Activated CD8-positive, alpha-beta T cell treated with anti-CD3 and anti-CD28 coated beads, Interleukin-2, amount 10 ng/mL, durations not matched to agents 7 days and 5 days (primary cell): ENCODE results near the gene GON4L. TPM values are rescaled to one million over a fixed set of nuclear protein-coding genes. Genes with fewer than 3 reads are reported as not detected.

Experiments used
- ATAC-seq: fragments of 150-1000 bp; cut with Tn5 transposase; one replicate; pipeline ENCODE4 v1.10.0; 2021; ENCODE audit warnings: moderate library complexity
- CTCF ChIA-PET: fragments of 350-600 bp; sonication (Branson Sonifier 250); formaldehyde crosslinking; loops from one replicate; lab custom pipeline; 2021; ENCODE audit warnings: antibody characterized with exemption; lab: Charles Lee
- POLR2A ChIA-PET: fragments of 350-600 bp; sonication (Branson Sonifier 250); formaldehyde crosslinking; loops from one replicate; lab custom pipeline; 2021; ENCODE audit warnings: antibody characterized with exemption; lab: Charles Lee
- DNase-seq: peaks from one replicate; pipeline ENCODE4 v3.0.0-alpha.2; 2020
- H3K27ac Mint-ChIP-seq: one replicate; pipeline ENCODE4 v1.8.0; 2021; ENCODE audit warnings: mild to moderate bottlenecking, mixed read lengths
- H3K27me3 Mint-ChIP-seq: one replicate; pipeline ENCODE4 v1.8.0; 2021; ENCODE audit warnings: low read depth, mixed read lengths
- H3K36me3 Mint-ChIP-seq: one replicate; pipeline ENCODE4 v1.8.0; 2021; ENCODE audit warnings: low read depth, mixed read lengths
- H3K4me1 Mint-ChIP-seq: one replicate; pipeline ENCODE4 v1.8.0; 2021; ENCODE audit warnings: low read depth, mixed read lengths
- H3K4me3 Mint-ChIP-seq: one replicate; pipeline ENCODE4 v1.8.0; 2021; ENCODE audit warnings: mild to moderate bottlenecking, mixed read lengths
- H3K9me3 Mint-ChIP-seq: one replicate; pipeline ENCODE4 v1.8.0; 2022; ENCODE audit warnings: mixed read lengths; ENCODE audit not compliant: insufficient read depth
- total RNA-seq, 2 experiments: library from RNA; stranded (reverse); gene quantifications; one replicate each; pipeline ENCODE4 v1.2.3, GENCODE V29; 2021

Gene GON4L
- total RNA-seq, 2 experiments from 2014 or later, result 64.8 to 70.3 TPM

DNA sequence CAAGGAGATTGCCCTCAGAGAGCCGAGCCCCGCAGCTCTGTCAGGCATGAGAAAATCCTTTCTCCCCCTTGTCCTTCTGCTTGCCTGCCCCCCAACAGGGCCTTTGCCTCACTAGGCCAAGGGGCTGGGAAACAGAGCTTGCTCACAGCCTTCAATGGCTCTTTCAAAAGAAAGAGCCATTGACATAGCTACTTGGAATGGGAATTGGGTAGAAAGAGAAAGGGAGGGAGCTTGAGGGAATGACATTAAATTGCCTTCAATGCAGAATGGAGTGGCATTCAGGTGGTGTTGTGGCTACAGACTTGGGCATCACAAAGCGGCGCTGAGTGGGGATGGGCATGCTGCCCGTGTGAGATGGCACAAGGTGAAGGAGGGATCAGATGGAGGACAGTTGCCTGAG is 15.5 kb upstream of the GON4L start:
- ATAC-seq, result no peak
- Mint-ChIP-seq H3K9me3 (no peaks in the 10 kb centered on the region), H3K36me3 (no peaks in the 10 kb centered on the region), H3K4me1 (no peaks in the 10 kb centered on the region), H3K27me3 (no peaks in the 10 kb centered on the region), H3K27ac (no peak overlapping the region), H3K4me3 (no peak overlapping the region)
- CTCF ChIA-PET, result interaction anchor here (1.9 kb wide), 1 partner anchor 19 kb away, joined by 6 read pairs; no protein-coding TSS in a partner anchor
- POLR2A ChIA-PET, result interaction anchor here (0.8 to 2.7 kb wide), 2 partner anchors 13 to 107 kb away, joined by 3 to 8 read pairs; partner anchors contain the start of gene SYT11
- DNase-seq, result no peak

GRCh38 chr1:155871390-155871789 is 14.4 kb upstream of the GON4L start:
- Mint-ChIP-seq H3K4me3 (no peak overlapping the region), H3K9me3 (no peaks in the 10 kb centered on the region), H3K36me3 (no peaks in the 10 kb centered on the region), H3K27me3 (no peaks in the 10 kb centered on the region), H3K4me1 (no peaks in the 10 kb centered on the region), H3K27ac (peak overlapping the region; percentile 18)
- CTCF ChIA-PET, result no interaction called here
- DNase-seq, result no peak
- no peak for ATAC-seq
- POLR2A ChIA-PET, result interaction anchor here (2.7 kb wide), 1 partner anchor 12 kb away, joined by 8 read pairs; the partner anchor contains the start of gene SYT11

DNA sequence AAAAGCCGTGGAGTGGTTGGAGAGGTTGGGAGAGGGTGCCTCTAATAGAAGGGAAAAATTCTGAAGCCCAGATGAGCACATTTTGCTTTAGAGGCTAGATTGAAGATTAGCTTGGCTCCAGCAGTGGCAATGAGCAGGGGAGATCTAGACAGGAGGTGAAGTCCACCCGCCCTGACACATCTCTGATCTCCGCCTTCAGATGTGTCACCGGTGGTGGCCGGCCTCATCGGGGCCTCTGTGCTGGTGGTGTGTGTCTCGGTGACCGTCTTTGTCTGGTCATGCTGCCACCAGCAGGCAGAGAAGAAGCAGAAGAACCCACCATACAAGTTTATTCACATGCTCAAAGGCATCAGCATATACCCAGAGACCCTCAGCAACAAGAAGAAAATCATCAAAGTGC is 10.8 kb upstream of the GON4L start:
- no peak for ATAC-seq
- DNase-seq, result no peak
- POLR2A ChIA-PET, result no interaction called here
- CTCF ChIA-PET, result no interaction called here
- H3K27me3 Mint-ChIP-seq, result no peaks in the 10 kb centered on the region
- no peaks in the 10 kb centered on the region for H3K4me1 Mint-ChIP-seq
- no peaks in the 10 kb centered on the region for H3K9me3 Mint-ChIP-seq
- H3K4me3 Mint-ChIP-seq, result no peak overlapping the region
- no peaks in the 10 kb centered on the region for H3K36me3 Mint-ChIP-seq
- no peak overlapping the region for H3K27ac Mint-ChIP-seq

- no peak overlapping the region for H3K27ac Mint-ChIP-seq
- no peaks in the 10 kb centered on the region for H3K27me3 Mint-ChIP-seq
- peaks cover 18% of the 10 kb centered on the region for H3K4me1 Mint-ChIP-seq
- no peak overlapping the region for H3K4me3 Mint-ChIP-seq
- ATAC-seq, result no peak
- H3K36me3 Mint-ChIP-seq, result peaks cover 2% of the 10 kb centered on the region
- ChIA-PET POLR2A (no interaction called here), CTCF (no interaction called here)
- DNase-seq, result no peak
- H3K9me3 Mint-ChIP-seq, result no peaks in the 10 kb centered on the region
Measured at GRCh38 chr1:155864393-155864792, 7.4 kb upstream of the GON4L start.

DNA sequence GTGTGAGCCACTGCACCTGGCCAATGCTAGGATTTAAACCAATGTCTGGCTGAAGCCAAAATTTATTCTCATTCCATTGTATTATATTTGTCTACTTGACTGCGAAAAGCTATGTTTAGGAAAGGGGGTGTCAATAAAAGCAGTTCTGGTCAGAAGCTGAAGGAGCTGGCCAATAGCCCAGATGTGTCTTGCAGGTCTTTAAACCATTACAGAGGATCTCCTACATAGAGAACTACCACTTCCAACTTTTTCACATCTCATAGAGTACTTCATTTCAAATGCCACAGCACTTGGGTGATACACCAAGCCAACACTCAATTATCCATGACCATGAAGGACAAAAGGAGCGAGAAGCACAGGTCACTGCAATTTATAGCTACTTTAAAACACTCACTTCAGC is 4.9 kb upstream of the GON4L start:
- DNase-seq, result no peak
- no peak overlapping the region for H3K27ac Mint-ChIP-seq
- H3K4me3 Mint-ChIP-seq, result no peak overlapping the region
- H3K4me1 Mint-ChIP-seq, result peaks cover 41% of the 10 kb centered on the region
- peaks cover 3% of the 10 kb centered on the region for H3K36me3 Mint-ChIP-seq
- ChIA-PET CTCF (interaction anchor here (1.6 to 1.7 kb wide), 3 partner anchors 33 to 128 kb away, joined by 3 to 5 read pairs (median 4); no protein-coding TSS in a partner anchor), POLR2A (interaction anchor here (1.4 kb wide), 1 partner anchor 72 kb away, joined by 3 read pairs; no protein-coding TSS in a partner anchor)
- H3K27me3 Mint-ChIP-seq, result no peaks in the 10 kb centered on the region
- H3K9me3 Mint-ChIP-seq, result no peaks in the 10 kb centered on the region
- ATAC-seq, result no peak

GRCh38 chr1:155860970-155861510 is 4.0 kb upstream of the GON4L start:
- POLR2A ChIA-PET, result interaction anchor here (1.4 to 1.7 kb wide), 3 partner anchors 8 to 118 kb away, joined by 3 to 6 read pairs (median 5); partner anchors contain the start of gene ARHGEF2
- H3K4me1 Mint-ChIP-seq, result peaks cover 46% of the 10 kb centered on the region
- CTCF ChIA-PET, result interaction anchor here (1.6 to 2.0 kb wide), 3 partner anchors 32 to 129 kb away, joined by 3 to 7 read pairs (median 4); no protein-coding TSS in a partner anchor
- H3K4me3 Mint-ChIP-seq, result peak overlapping the region; percentile 96
- DNase-seq, result no peak
- H3K36me3 Mint-ChIP-seq, result peaks cover 5% of the 10 kb centered on the region
- no peak for ATAC-seq
- H3K27me3 Mint-ChIP-seq, result no peaks in the 10 kb centered on the region
- H3K27ac Mint-ChIP-seq, result peak overlapping the region; percentile 87
- no peaks in the 10 kb centered on the region for H3K9me3 Mint-ChIP-seq

- peak overlapping the region; percentile 96 for H3K4me3 Mint-ChIP-seq
- DNase-seq (peak; percentile 71), ATAC-seq (peak; percentile 29)
- H3K27me3 Mint-ChIP-seq, result no peaks in the 10 kb centered on the region
- peaks cover 53% of the 10 kb centered on the region for H3K4me1 Mint-ChIP-seq
- H3K36me3 Mint-ChIP-seq, result peaks cover 9% of the 10 kb centered on the region
- peak overlapping the region; percentile 87 for H3K27ac Mint-ChIP-seq
- H3K9me3 Mint-ChIP-seq, result no peaks in the 10 kb centered on the region
- ChIA-PET CTCF (interaction anchor here (0.8 to 2.2 kb wide), 10 partner anchors 9 to 206 kb away, joined by 3 to 7 read pairs (median 3); partner anchors contain the start of gene UBQLN4), POLR2A (interaction anchor here (0.6 to 1.7 kb wide), 12 partner anchors 8 to 483 kb away, joined by 3 to 8 read pairs (median 3); partner anchors contain the start of gene ARHGEF2)
Measured at GRCh38 chr1:155859881-155860871, 3.2 kb upstream of the GON4L start.

GRCh38 chr1:155859234-155859829 is 2.3 kb upstream of the GON4L start, which contains the start of gene SYT11:
SYT11 (plus strand) TSS chr1:155859567; CDS start chr1:155859762, 195 bp downstream.
- Mint-ChIP-seq H3K27me3 (no peaks in the 10 kb centered on the region), H3K27ac (peak within 1 kb of the TSS; percentile 87), H3K4me1 (peaks cover 56% of the 10 kb centered on the region), H3K36me3 (peaks cover 15% of the 10 kb centered on the region), H3K4me3 (peak within 1 kb of the TSS; percentile 96), H3K9me3 (no peaks in the 10 kb centered on the region)
- ChIA-PET POLR2A (interaction anchor here (0.7 to 1.7 kb wide), 10 partner anchors 8 to 484 kb away, joined by 3 to 8 read pairs (median 3); partner anchors contain the start of genes ARHGEF2 and PMF1), CTCF (interaction anchor here (0.8 to 2.2 kb wide), 8 partner anchors 10 to 207 kb away, joined by 3 to 7 read pairs (median 3); partner anchors contain the start of gene UBQLN4)
- peak; percentile 95 for DNase-seq
- peak; percentile 79 for ATAC-seq

DNA sequence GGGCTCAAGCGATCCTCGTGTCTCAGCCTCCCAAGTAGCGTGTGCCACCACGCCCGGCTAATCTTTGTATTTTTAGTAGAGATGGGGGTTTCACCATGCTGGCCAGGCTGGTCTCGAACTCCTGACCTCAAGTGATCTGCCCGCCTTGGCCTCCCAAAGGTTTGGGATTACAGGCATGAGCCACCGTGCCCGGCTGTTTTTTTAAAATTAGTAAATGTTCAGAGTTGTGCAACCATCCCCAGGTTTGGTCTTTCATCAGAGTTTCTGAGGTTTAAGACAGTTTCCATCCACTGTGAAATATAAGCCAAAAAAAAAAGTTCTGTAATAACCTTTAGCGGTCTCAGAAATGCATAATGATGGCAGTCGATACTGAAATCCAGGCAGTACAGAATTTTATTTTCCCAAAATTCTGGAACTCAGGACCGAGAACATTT is 1.8 kb upstream of the GON4L start:
- peaks cover 16% of the 10 kb centered on the region for H3K36me3 Mint-ChIP-seq
- no peaks in the 10 kb centered on the region for H3K9me3 Mint-ChIP-seq
- DNase-seq (peak; percentile 26), ATAC-seq (peak; percentile 1)
- H3K27ac Mint-ChIP-seq, result peak overlapping the region; percentile 87
- peak overlapping the region; percentile 96 for H3K4me3 Mint-ChIP-seq
- ChIA-PET CTCF (interaction anchor here (0.8 to 2.2 kb wide), 7 partner anchors 11 to 208 kb away, joined by 3 to 7 read pairs (median 3); partner anchors contain the start of gene UBQLN4), POLR2A (interaction anchor here (0.7 to 1.4 kb wide), 5 partner anchors 35 to 666 kb away, joined by 3 read pairs; partner anchors contain the start of gene PMF1)
- no peaks in the 10 kb centered on the region for H3K27me3 Mint-ChIP-seq
- H3K4me1 Mint-ChIP-seq, result peaks cover 56% of the 10 kb centered on the region

DNA sequence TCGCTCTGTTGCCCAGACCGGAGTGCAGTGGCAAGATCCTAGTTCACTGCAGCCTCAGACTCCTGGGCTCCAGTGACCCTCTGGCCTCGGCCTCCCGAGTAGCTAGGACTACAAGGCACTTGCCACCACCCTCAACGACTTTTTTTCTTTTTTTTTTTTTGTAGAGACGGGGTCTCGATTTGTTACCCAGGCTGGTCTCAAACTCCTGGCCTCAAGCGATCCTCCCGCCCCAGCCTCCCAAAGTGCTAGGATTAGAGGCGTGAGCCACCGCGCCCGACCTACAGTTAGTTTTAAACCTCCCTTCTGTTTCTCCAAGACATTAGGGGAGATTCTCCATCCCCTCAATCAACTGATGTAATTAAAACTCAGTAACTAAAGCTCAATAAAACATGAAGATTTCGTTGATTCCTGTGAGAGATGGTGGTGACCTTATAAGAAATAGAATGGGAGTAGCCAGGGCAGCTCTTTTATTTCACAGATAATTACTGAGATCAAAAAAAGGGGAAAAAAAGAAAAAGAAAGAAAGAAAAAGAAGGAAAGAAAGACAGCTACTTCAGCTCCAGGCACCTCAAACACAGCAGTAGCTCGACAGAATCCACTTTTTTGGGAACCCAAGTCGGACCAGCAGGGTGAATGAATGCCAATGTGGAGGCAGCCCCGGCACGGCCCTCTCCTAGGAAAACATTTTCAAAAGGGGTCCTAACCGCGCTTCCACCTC is 598 bp downstream of the GON4L start:
- Mint-ChIP-seq H3K4me3 (peak overlapping the region; percentile 96), H3K27ac (peak overlapping the region; percentile 96), H3K27me3 (no peaks in the 10 kb centered on the region), H3K36me3 (peaks cover 32% of the 10 kb centered on the region), H3K9me3 (no peaks in the 10 kb centered on the region), H3K4me1 (peaks cover 65% of the 10 kb centered on the region)
- ATAC-seq (no peak), DNase-seq (no peak)
- CTCF ChIA-PET, result interaction anchor here (0.6 to 1.5 kb wide), 4 partner anchors 133 to 424 kb away, joined by 3 to 6 read pairs (median 4); no protein-coding TSS in a partner anchor
- POLR2A ChIA-PET, result interaction anchor here (0.6 to 1.3 kb wide), 3 partner anchors 17 to 210 kb away, joined by 3 to 5 read pairs (median 3); no protein-coding TSS in a partner anchor
